CD14-positive monocyte (primary cell): ENCODE data around the gene CALY. TPM values are rescaled to one million over a fixed set of nuclear protein-coding genes. Genes with fewer than 3 reads are reported as not detected.

ENCODE experiments used
- DNase-seq, 3 donors: peaks; one replicate each; pipeline ENCODE4 v3.0.0-alpha.2; 2011 to 2022
- H2AFZ ChIP-seq: 2 replicates; pipeline ENCODE4 v1.6.0; 2012; ENCODE audit warnings: mild to moderate bottlenecking, low read depth, low read length, inconsistent platforms; ENCODE audit not compliant: insufficient read depth, poor library complexity, severe bottlenecking
- H3K27ac ChIP-seq, 2 donors: 1 replicate in 1 of 2; 2 replicates in 1 of 2; pipeline ENCODE4 v1.5.1; 2012 to 2013; ENCODE audit warnings: low read length in 2 of 2, control low read depth in 1 of 2, inconsistent platforms in 1 of 2, low read depth in 1 of 2, mild to moderate bottlenecking in 1 of 2
- H3K27me3 ChIP-seq, 2 donors: one replicate each; pipeline versions ENCODE4 v1.6.0 to v1.6.1; 2011 to 2013; ENCODE audit warnings: low read length in 2 of 2; ENCODE audit not compliant: control insufficient read depth in 2 of 2, insufficient read depth in 2 of 2
- H3K36me3 ChIP-seq, 2 donors: replicated peaks in 1 of 2; 1 replicate in 1 of 2; 2 replicates in 1 of 2; pipeline versions ENCODE4 v1.5.1 to v1.6.1; 2012 to 2013; ENCODE audit warnings: low read length in 2 of 2, control low read depth in 1 of 2, inconsistent platforms in 1 of 2, mild to moderate bottlenecking in 1 of 2; ENCODE audit not compliant: insufficient read depth in 2 of 2, control insufficient read depth in 1 of 2
- H3K4me1 ChIP-seq, 2 donors: 1 replicate in 1 of 2; 2 replicates in 1 of 2; pipeline versions ENCODE4 v1.5.1 to v1.6.1; 2012 to 2013; ENCODE audit warnings: low read length in 2 of 2, control low read depth in 1 of 2, inconsistent platforms in 1 of 2, mild to moderate bottlenecking in 1 of 2, moderate library complexity in 1 of 2; ENCODE audit not compliant: insufficient read depth in 2 of 2, control insufficient read depth in 1 of 2
- H3K4me2 ChIP-seq: replicated peaks from 2 replicates; pipeline ENCODE3; 2012; ENCODE audit warnings: low read length, moderate library complexity, mild to moderate bottlenecking; ENCODE audit not compliant: poor library complexity, severe bottlenecking; ENCODE audit errors: extremely low read depth
- H3K4me3 ChIP-seq, 3 experiments: fragments of 200-600 bp in 1 of 3; sonication (generic) in 1 of 3; replicated peaks in 1 of 3; 1 replicate in 2 of 3; 2 replicates in 1 of 3; pipeline ENCODE4 v1.5.1; 2011 to 2013; ENCODE audit warnings: low read length in 3 of 3, mild to moderate bottlenecking in 3 of 3, control low read depth in 2 of 3, low read depth in 2 of 3, inconsistent platforms in 1 of 3, moderate library complexity in 1 of 3
- H3K79me2 ChIP-seq: 2 replicates; pipeline ENCODE4 v1.6.0; 2012; ENCODE audit warnings: mild to moderate bottlenecking, control low read depth, inconsistent platforms, low read length, moderate library complexity; ENCODE audit not compliant: insufficient read depth
- H3K9ac ChIP-seq: 2 replicates; pipeline ENCODE4 v1.6.0; 2017; ENCODE audit warnings: low read length, mild to moderate bottlenecking; ENCODE audit not compliant: insufficient read depth, poor library complexity, severe bottlenecking
- H3K9me3 ChIP-seq, 2 donors: replicated peaks in 1 of 2; 1 replicate in 1 of 2; 2 replicates in 1 of 2; pipeline versions ENCODE4 v1.5.1 to v1.6.1; 2012 to 2013; ENCODE audit warnings: low read length in 2 of 2, control low read depth in 1 of 2; ENCODE audit not compliant: control insufficient read depth in 1 of 2, insufficient read depth in 1 of 2
- H4K20me1 ChIP-seq: 2 replicates; pipeline ENCODE4 v1.6.0; 2012; ENCODE audit warnings: mild to moderate bottlenecking, low read length, control low read depth, moderate library complexity; ENCODE audit not compliant: insufficient read depth
- H3K27ac Mint-ChIP-seq, 7 donors: one replicate each; pipeline ENCODE4 v1.8.0; 2020; ENCODE audit warnings: mild to moderate bottlenecking in 7 of 7, mixed read lengths in 7 of 7, moderate library complexity in 6 of 7, inconsistent platforms in 2 of 7
- H3K27me3 Mint-ChIP-seq, 3 donors: one replicate each; pipeline ENCODE4 v1.8.0; 2021 to 2022; ENCODE audit warnings: low read depth in 3 of 3, mild to moderate bottlenecking in 3 of 3, mixed read lengths in 3 of 3, moderate library complexity in 3 of 3, inconsistent platforms in 1 of 3
- H3K36me3 Mint-ChIP-seq, 2 donors: one replicate each; pipeline ENCODE4 v1.8.0; 2020; ENCODE audit warnings: mixed read lengths in 2 of 2, inconsistent platforms in 1 of 2, mild to moderate bottlenecking in 1 of 2
- H3K4me1 Mint-ChIP-seq: one replicate; pipeline ENCODE4 v1.8.0; 2020; ENCODE audit warnings: mild to moderate bottlenecking, mixed read lengths
- H3K4me3 Mint-ChIP-seq, 2 donors: one replicate each; pipeline ENCODE4 v1.8.0; 2020; ENCODE audit warnings: mild to moderate bottlenecking in 2 of 2, mixed read lengths in 2 of 2, moderate library complexity in 1 of 2
- H3K9me3 Mint-ChIP-seq, 7 donors: one replicate each; pipeline ENCODE4 v1.8.0; 2020 to 2022; ENCODE audit warnings: mixed read lengths in 7 of 7, mild to moderate bottlenecking in 6 of 7, moderate library complexity in 6 of 7, inconsistent platforms in 2 of 7
- CTCF ChIP-seq: fragments of 200-600 bp; IDR thresholded peaks from one replicate; pipeline ENCODE4 v1.8.0; 2022; ENCODE audit warnings: antibody characterized with exemption, mild to moderate bottlenecking
- WGBS: methylation state at CpG from one replicate; pipeline ENCODE4 v1.1.5; 2013; ENCODE audit warnings: missing lambda C conversion rate; ENCODE audit not compliant: insufficient coverage; 5-methylcytosine and 5-hydroxymethylcytosine counted together
- intact Hi-C, 2 donors: fragments of 100-400 bp; cut with micrococcal nuclease; formaldehyde crosslinking; loops; one replicate each; pipeline versions ENCODE4 v1.15.0 to v1.15.1; 2023
- polyA plus RNA-seq, 3 donors: library from polyadenylated mRNA; depleted of rRNA in 1 of 3; unstranded in 2 of 3; stranded (reverse) in 1 of 3; fragments of 300-500 nt in 2 of 3; fragments of >200 nt in 1 of 3; fragmentation: Illumina TruSeq in 2 of 3; gene quantifications; 1 replicate in 2 of 3; 2 replicates in 1 of 3; pipeline ENCODE4 v1.2.3, GENCODE V29; 2012 to 2021

Gene CALY
- polyA plus RNA-seq, 3 donors, result not detected

GRCh38 chr10:133332936-133333699, 3.6 kb downstream of the CALY start:
- Mint-ChIP-seq H3K4me1 (peaks cover 7% of the 10 kb centered on the region), H3K9me3 (peaks cover 0 to 18% (median 7%) of the 10 kb centered on the region in 7 donors), H3K27ac (no peak overlapping the region), H3K4me3 (peak overlapping the region in 1 of 2 donors; percentile 54), H3K36me3 (no peaks in the 10 kb centered on the region), H3K27me3 (peaks cover 55 to 68% (median 60%) of the 10 kb centered on the region in 3 donors)
- Histone ChIP-seq H3K9ac (no peak overlapping the region), H4K20me1 (no peaks in the 10 kb centered on the region), H3K4me3 (no peak overlapping the region), H3K27me3 (peaks cover 16 to 82% of the 10 kb centered on the region in 2 donors), H3K4me1 (peaks cover 10 to 16% of the 10 kb centered on the region in 2 donors), H3K36me3 (no peaks in the 10 kb centered on the region), H2AFZ (no peak overlapping the region), H3K27ac (no peak overlapping the region), H3K4me2 (no peak overlapping the region), H3K9me3 (peaks cover 5 to 33% of the 10 kb centered on the region in 2 donors), H3K79me2 (no peaks in the 10 kb centered on the region)
- no peak for TF ChIP-seq CTCF
- WGBS, result 89% methylated on average over 20 of the region's 30 CpGs
- no peak for DNase-seq
- intact Hi-C loops, result no loop called here

GRCh38 chr10:133329491-133330202, 7.0 kb downstream of the CALY start:
- Histone ChIP-seq H3K9ac (no peak overlapping the region), H3K4me1 (peaks cover 4 to 15% of the 10 kb centered on the region in 2 donors), H2AFZ (peak overlapping the region; percentile 51), H3K79me2 (no peaks in the 10 kb centered on the region), H3K27me3 (peaks cover 27 to 82% of the 10 kb centered on the region in 2 donors), H3K4me2 (peak overlapping the region; percentile 54), H3K27ac (no peak overlapping the region), H3K36me3 (no peaks in the 10 kb centered on the region), H3K4me3 (no peak overlapping the region), H4K20me1 (no peaks in the 10 kb centered on the region), H3K9me3 (peaks cover 2 to 25% of the 10 kb centered on the region in 2 donors)
- peak; percentile 97 for TF ChIP-seq CTCF
- peaks cover 80 to 89% (median 87%) of the 10 kb centered on the region in 3 donors for H3K27me3 Mint-ChIP-seq
- 13% methylated on average over 35 of the region's 37 CpGs for WGBS
- intact Hi-C loops, result loop anchor here (5.0 to 10.0 kb wide), 4 partner anchors 185 to 365 kb away; partner anchors contain the start of gene CYP2E1 (in 1 of the 2)
- H3K4me1 Mint-ChIP-seq, result peaks cover 5% of the 10 kb centered on the region
- H3K27ac Mint-ChIP-seq, result peak overlapping the region in 1 of 7 donors; percentile 41
- DNase-seq, result peak; percentile 69 to 79 (median 75)
- no peaks in the 10 kb centered on the region for H3K36me3 Mint-ChIP-seq
- H3K9me3 Mint-ChIP-seq, result peaks cover 0 to 30% (median 6%) of the 10 kb centered on the region in 7 donors
- H3K4me3 Mint-ChIP-seq, result peak overlapping the region in 1 of 2 donors; percentile 78
